ENCODE measurements around the gene ZBTB7C.

The ZBTB7C gene

GRCh38 chr18:48190994-48191393, 218.2 kb downstream of the ZBTB7C start:
- H3K36me3 ChIP-seq (ENCODE audit: insufficient read depth, low read length) = no peaks in the 10 kb centered on the region
- H3K4me1 ChIP-seq (ENCODE audit: insufficient read depth, low read length) = no peaks in the 10 kb centered on the region
- no peak overlapping the region for H3K9ac ChIP-seq (ENCODE audit: low read depth, low read length)
- H3K9me3 ChIP-seq (ENCODE audit: control insufficient read depth, insufficient read depth, low read length) = no peaks in the 10 kb centered on the region

DNA sequence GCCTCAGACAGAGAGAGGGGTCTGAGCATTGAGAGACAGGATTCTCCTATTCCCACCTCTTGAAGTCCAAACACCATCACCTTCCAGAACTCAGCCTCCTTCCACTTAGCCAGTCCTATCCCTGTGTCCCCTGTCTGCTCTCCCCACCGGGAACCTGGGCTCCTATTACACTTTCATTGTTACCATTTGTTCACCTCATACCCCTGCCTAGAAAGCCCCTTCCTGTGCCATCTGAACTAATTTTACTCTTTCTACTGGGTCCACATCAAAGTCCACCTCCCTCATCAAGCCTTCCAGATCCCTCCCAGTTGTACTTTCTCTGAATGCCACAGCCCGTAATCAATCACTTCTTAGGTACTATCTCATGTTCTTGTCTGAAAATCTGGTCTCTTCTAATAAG, 220.6 kb downstream of the ZBTB7C start:
- no peaks in the 10 kb centered on the region for H3K4me1 ChIP-seq (ENCODE audit: insufficient read depth, low read length)
- no peaks in the 10 kb centered on the region for H3K9me3 ChIP-seq (ENCODE audit: control insufficient read depth, insufficient read depth, low read length)
- H3K36me3 ChIP-seq (ENCODE audit: insufficient read depth, low read length) = no peaks in the 10 kb centered on the region
- H3K9ac ChIP-seq (ENCODE audit: low read depth, low read length) = no peak overlapping the region

DNA sequence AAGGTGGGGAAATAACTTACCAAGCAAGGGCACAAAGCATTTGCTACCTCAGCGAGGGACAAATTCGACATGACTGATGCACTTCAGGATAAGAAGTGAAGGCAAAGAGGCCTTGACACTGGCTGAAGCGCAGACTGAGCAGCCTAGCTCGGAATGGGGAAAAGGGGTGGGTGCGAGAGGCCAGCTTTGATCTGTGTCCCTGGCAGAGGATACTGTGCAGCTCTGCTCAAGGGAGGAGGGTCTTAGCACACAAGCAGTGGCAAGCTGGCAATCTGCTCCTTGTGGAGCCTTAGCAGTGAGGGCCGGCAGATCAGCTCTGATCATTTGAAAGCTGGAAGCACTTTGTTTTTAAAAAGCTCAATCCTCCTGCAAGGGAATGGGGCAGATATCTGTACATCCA, 222.3 kb downstream of the ZBTB7C start:
- H3K36me3 ChIP-seq (ENCODE audit: insufficient read depth, low read length) = no peaks in the 10 kb centered on the region
- H3K9ac ChIP-seq (ENCODE audit: low read depth, low read length) = no peak overlapping the region
- H3K9me3 ChIP-seq (ENCODE audit: control insufficient read depth, insufficient read depth, low read length) = no peaks in the 10 kb centered on the region
- no peaks in the 10 kb centered on the region for H3K4me1 ChIP-seq (ENCODE audit: insufficient read depth, low read length)

GRCh38 chr18:48186131-48186766, 222.9 kb downstream of the ZBTB7C start:
- peaks cover 3% of the 10 kb centered on the region; the same call in 1 of the 2 replicates for H3K4me1 ChIP-seq (ENCODE audit: insufficient read depth, low read length)
- H3K9me3 ChIP-seq (ENCODE audit: control insufficient read depth, insufficient read depth, low read length) = no peaks in the 10 kb centered on the region
- H3K36me3 ChIP-seq (ENCODE audit: insufficient read depth, low read length) = no peaks in the 10 kb centered on the region
- H3K9ac ChIP-seq (ENCODE audit: low read depth, low read length) = no peak overlapping the region

DNA sequence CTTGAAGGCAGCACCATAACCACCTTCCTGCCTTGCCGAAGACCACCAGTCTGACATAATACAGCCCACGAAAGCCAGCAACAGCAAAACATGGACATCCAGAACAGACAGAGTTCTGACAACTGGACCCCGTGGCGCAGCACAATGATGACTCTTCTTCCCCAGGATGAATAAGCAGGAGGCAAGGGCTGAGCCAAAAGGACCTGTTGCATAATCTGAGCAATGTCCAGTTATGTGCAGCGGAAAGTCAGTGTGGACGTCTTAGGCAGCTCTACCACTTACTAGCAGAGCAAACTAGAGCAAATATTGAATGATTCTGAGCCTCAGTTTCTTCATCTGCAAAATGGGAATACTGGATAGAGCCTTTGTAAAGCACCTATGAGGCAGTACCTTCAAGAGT, 225.1 kb downstream of the ZBTB7C start:
- Histone ChIP-seq H3K36me3 (ENCODE audit: insufficient read depth, low read length) (no peaks in the 10 kb centered on the region), H3K9ac (ENCODE audit: low read depth, low read length) (no peak overlapping the region)

DNA sequence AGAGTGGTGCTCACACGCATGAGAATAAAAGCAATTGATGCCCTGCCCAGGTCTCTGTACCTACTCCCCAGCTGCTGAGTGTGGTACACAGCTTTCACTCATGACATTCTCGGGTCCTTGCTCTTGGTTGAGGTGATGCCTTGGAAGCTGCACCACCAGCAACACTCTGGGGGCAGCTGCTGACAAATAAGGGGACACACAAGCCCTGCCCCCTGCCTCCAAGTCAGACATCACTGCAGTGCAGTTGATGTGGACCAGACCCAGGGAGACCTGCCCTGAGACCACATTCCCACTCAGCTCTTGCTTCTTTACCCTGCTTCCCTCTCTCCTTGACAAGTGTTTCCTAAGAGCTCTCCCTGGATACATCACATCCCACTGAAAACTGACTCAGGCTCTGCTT, 225.6 kb downstream of the ZBTB7C start:
- H3K9ac ChIP-seq (ENCODE audit: low read depth, low read length) = no peak overlapping the region
- H3K36me3 ChIP-seq (ENCODE audit: insufficient read depth, low read length) = no peaks in the 10 kb centered on the region
- no peaks in the 10 kb centered on the region for H3K9me3 ChIP-seq (ENCODE audit: control insufficient read depth, insufficient read depth, low read length)
- peaks cover 10% of the 10 kb centered on the region; the same call in 1 of the 2 replicates for H3K4me1 ChIP-seq (ENCODE audit: insufficient read depth, low read length)

More for the DNA sequence above, 225.1 kb downstream of the ZBTB7C start:
- Histone ChIP-seq H3K9me3 (ENCODE audit: control insufficient read depth, insufficient read depth, low read length) (no peaks in the 10 kb centered on the region), H3K4me1 (ENCODE audit: insufficient read depth, low read length) (peaks cover 10% of the 10 kb centered on the region; the same call in 1 of the 2 replicates)

DNA sequence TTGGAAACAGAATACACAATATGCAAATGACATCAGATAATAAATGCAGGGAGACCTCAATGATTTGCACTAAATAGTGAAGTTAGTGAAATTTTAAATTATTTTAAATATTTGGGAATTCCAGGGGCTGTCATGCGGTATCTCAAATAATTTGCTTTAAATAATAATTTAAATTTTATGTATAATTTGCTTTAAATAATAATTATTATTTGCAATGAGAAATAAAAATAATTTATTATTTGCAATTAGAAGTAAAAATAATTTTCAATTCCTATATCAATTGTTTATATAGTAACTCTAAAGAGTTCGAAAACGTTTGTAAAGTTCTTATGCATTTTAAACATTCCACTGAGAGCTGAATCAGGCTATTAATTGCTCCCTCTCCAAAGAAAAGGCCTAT, 226.4 kb downstream of the ZBTB7C start:
- Histone ChIP-seq H3K4me1 (ENCODE audit: insufficient read depth, low read length) (peaks cover 10% of the 10 kb centered on the region; the same call in 1 of the 2 replicates), H3K9me3 (ENCODE audit: control insufficient read depth, insufficient read depth, low read length) (no peaks in the 10 kb centered on the region), H3K36me3 (ENCODE audit: insufficient read depth, low read length) (no peaks in the 10 kb centered on the region), H3K9ac (ENCODE audit: low read depth, low read length) (no peak overlapping the region)

GRCh38 chr18:48181857-48182256, 227.3 kb downstream of the ZBTB7C start:
- Histone ChIP-seq H3K9ac (ENCODE audit: low read depth, low read length) (no peak overlapping the region), H3K9me3 (ENCODE audit: control insufficient read depth, insufficient read depth, low read length) (no peaks in the 10 kb centered on the region), H3K4me1 (ENCODE audit: insufficient read depth, low read length) (peaks cover 10% of the 10 kb centered on the region; the same call in 1 of the 2 replicates), H3K36me3 (ENCODE audit: insufficient read depth, low read length) (no peaks in the 10 kb centered on the region)

- no peaks in the 10 kb centered on the region for H3K36me3 ChIP-seq (ENCODE audit: insufficient read depth, low read length)
- peaks cover 10% of the 10 kb centered on the region; the same call in 1 of the 2 replicates for H3K4me1 ChIP-seq (ENCODE audit: insufficient read depth, low read length)
- no peak overlapping the region for H3K9ac ChIP-seq (ENCODE audit: low read depth, low read length)
- no peaks in the 10 kb centered on the region for H3K9me3 ChIP-seq (ENCODE audit: control insufficient read depth, insufficient read depth, low read length)
These were observed 227.9 kb downstream of the ZBTB7C start for GRCh38 chr18:48181087-48181823.

DNA sequence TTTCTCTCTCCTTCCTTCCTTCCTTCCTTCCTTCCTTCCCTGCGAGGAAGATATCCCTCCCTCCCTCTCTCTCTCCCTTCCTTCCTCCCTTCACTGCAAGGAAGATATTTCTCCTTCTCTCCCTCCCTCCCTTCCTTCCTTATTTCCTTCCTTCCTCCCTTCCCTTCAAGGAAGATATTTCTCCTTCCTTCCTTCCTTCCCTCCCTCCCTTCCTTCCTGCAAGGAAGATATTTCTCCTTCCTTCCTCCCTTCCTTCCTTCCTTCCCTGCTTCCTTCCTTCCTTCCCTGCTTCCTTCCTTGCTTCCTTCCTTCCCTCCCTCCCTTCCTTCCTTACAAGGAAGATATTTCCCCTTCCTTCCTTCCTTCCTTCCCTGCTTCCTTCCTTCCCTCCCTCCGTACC, 229.5 kb downstream of the ZBTB7C start:
- Histone ChIP-seq H3K9me3 (ENCODE audit: control insufficient read depth, insufficient read depth, low read length) (no peaks in the 10 kb centered on the region), H3K9ac (ENCODE audit: low read depth, low read length) (no peak overlapping the region), H3K4me1 (ENCODE audit: insufficient read depth, low read length) (peaks cover 10% of the 10 kb centered on the region; the same call in 1 of the 2 replicates), H3K36me3 (ENCODE audit: insufficient read depth, low read length) (no peaks in the 10 kb centered on the region)

DNA sequence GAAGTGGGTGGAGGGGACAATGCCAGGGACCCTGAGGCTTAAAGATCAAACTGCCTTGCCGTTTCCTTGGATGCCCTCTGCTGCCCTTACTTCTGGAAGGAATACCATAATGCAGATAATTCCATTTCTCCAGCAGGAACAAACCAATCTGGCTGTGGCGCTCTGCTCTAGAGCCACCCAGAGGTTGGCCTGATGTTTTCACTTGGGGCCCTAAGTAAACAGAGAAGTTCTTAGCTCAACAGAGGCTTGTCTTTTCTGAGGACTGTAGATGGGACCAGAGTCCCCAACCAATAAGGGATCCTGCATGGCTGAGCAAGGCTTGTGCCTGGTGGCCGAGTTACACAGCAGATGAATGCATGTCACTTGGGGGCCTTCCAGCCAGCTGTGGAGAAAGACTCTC, 230.2 kb downstream of the ZBTB7C start:
- Histone ChIP-seq H3K9me3 (ENCODE audit: control insufficient read depth, insufficient read depth, low read length) (no peaks in the 10 kb centered on the region), H3K4me1 (ENCODE audit: insufficient read depth, low read length) (peaks cover 10% of the 10 kb centered on the region; the same call in 1 of the 2 replicates), H3K9ac (ENCODE audit: low read depth, low read length) (no peak overlapping the region), H3K36me3 (ENCODE audit: insufficient read depth, low read length) (no peaks in the 10 kb centered on the region)

DNA sequence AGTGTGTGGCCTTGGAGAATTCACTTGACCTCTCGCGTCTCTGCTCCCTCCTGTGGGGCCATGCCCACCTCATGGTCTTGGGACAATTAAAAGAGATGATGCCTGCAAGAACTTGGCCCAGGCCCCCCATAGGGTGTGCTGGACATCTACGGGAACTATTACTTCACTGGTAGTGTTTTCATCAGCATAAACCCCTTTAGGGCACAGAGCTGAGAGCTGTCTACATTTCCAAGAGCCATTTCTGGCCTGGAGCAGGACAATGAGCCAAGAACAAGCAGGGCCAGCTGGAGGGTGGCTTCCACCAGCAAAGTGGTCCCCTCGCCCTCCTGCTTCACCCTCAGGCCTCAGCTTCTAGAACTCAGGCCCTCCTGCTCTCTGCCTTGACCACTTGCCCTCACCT, 232.3 kb downstream of the ZBTB7C start:
- no peaks in the 10 kb centered on the region for H3K36me3 ChIP-seq (ENCODE audit: insufficient read depth, low read length)

DNA sequence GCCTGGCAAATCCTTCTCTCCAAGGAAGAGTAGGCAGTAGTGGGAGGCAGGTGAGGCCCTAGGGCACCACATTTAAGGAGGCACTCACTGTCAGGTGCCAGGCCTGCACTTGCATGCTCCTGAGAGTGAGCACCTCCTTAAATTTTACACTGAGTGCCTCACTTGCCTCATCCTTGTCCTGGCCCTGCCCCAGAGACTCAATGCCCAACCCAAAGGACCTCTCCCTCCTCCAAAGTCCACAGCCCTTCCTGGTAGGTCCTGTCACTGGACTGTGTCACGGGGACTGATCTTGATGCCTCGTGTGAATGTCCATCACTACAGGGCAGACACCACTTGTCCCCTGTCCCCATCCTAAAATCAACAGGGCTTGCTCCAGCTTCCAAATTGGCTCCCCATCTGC, 235.6 kb downstream of the ZBTB7C start:
- Histone ChIP-seq H3K36me3 (ENCODE audit: insufficient read depth, low read length) (no peaks in the 10 kb centered on the region), H3K9ac (ENCODE audit: low read depth, low read length) (no peak overlapping the region), H3K9me3 (ENCODE audit: control insufficient read depth, insufficient read depth, low read length) (no peaks in the 10 kb centered on the region), H3K4me1 (ENCODE audit: insufficient read depth, low read length) (no peaks in the 10 kb centered on the region)

More for the DNA sequence above, 232.3 kb downstream of the ZBTB7C start:
- Histone ChIP-seq H3K4me1 (ENCODE audit: insufficient read depth, low read length) (peaks cover 10% of the 10 kb centered on the region; the same call in 1 of the 2 replicates), H3K9me3 (ENCODE audit: control insufficient read depth, insufficient read depth, low read length) (no peaks in the 10 kb centered on the region), H3K9ac (ENCODE audit: low read depth, low read length) (no peak overlapping the region)

DNA sequence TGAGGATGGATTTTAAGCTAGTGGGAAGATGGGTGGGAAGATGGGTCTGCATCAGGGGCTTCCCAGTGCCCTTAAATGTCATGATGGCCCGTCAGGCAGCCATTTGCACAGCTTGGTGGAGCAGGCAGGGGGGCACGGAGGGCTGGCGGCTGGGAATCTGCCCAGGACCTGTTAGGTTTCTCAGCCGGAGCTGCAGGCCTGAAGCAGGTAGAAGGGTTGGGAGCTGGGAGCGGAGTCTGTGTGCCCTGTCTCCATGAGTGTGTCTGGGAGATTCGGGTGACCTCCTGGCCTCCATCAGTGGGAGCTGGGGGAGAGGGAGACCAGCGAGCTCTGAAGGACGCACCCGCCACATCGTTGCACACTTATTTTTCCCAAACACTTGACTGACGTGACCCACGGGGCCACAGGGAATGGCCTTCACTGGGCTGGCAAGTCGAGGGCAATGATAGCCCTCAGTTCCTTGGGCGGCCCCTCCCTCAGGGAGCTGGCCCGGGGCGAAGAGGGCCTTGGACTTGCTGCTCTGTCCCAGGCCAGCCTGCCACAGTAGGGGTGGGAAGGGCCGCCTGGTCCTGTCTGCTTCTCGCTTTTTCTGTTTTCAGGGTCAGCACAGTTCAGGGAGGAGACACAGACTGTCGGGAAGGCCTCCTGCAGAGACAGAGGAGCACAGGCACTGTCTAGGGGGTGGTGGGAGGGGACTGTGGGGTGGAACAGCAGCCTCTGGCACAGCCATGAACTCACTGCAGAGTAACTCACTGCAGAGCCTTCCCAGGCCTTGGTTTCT, 236.8 kb downstream of the ZBTB7C start:
- Histone ChIP-seq H3K9ac (ENCODE audit: low read depth, low read length) (no peak overlapping the region), H3K4me1 (ENCODE audit: insufficient read depth, low read length) (no peaks in the 10 kb centered on the region), H3K9me3 (ENCODE audit: control insufficient read depth, insufficient read depth, low read length) (no peaks in the 10 kb centered on the region), H3K36me3 (ENCODE audit: insufficient read depth, low read length) (no peaks in the 10 kb centered on the region)

Measured in ES-I3 (cell line).